HG02588 (cell line): ENCODE results near the gene CNGA2.

Experiments used
- ATAC-seq: cut with Tn5 transposase; IDR thresholded peaks from one replicate; pipeline ENCODE4 v1.9.1; 2021; ENCODE audit warnings: mild to moderate bottlenecking, moderate library complexity; ENCODE audit not compliant: unreplicated experiment

Gene CNGA2

GRCh38 chrX:151711154-151711553 lies 23.4 kb upstream of the CNGA2 start:
- ATAC-seq = no peak

GRCh38 chrX:151711787-151712186 lies 22.8 kb upstream of the CNGA2 start:
- ATAC-seq = no peak

GRCh38 chrX:151712253-151712652 lies 22.3 kb upstream of the CNGA2 start:
- no peak for ATAC-seq

- no peak for ATAC-seq
Measured at GRCh38 chrX:151713849-151714248, 20.7 kb upstream of the CNGA2 start.

GRCh38 chrX:151714362-151714761 lies 20.2 kb upstream of the CNGA2 start:
- no peak for ATAC-seq

GRCh38 chrX:151715752-151716151 lies 18.8 kb upstream of the CNGA2 start, which contains the start of gene FATE1:
FATE1 (plus strand) TSS chrX:151716035; CDS start chrX:151716120, 85 bp downstream.
- ATAC-seq = no peak

GRCh38 chrX:151722241-151722846 lies 12.2 kb upstream of the CNGA2 start:
- ATAC-seq = no peak

GRCh38 chrX:151723156-151723760 lies 11.3 kb upstream of the CNGA2 start:
- ATAC-seq = no peak

GRCh38 chrX:151724563-151725337 lies 9.8 kb upstream of the CNGA2 start:
- ATAC-seq = no peak

GRCh38 chrX:151725338-151725614 lies 9.3 kb upstream of the CNGA2 start:
- no peak for ATAC-seq

GRCh38 chrX:151726751-151727150 lies 7.8 kb upstream of the CNGA2 start:
- no peak for ATAC-seq

GRCh38 chrX:151727346-151727745 lies 7.2 kb upstream of the CNGA2 start:
- ATAC-seq = no peak

GRCh38 chrX:151729056-151729725 lies 5.4 kb upstream of the CNGA2 start:
- no peak for ATAC-seq

- ATAC-seq = no peak
Measured at GRCh38 chrX:151735219-151735618, 673 bp downstream of the CNGA2 start.

- ATAC-seq = no peak
Measured at GRCh38 chrX:151736685-151737084, 2.1 kb downstream of the CNGA2 start.

- no peak for ATAC-seq
Measured at GRCh38 chrX:151737494-151737893, 2.9 kb downstream of the CNGA2 start.

- ATAC-seq = no peak
Measured at GRCh38 chrX:151738751-151739150, 4.2 kb downstream of the CNGA2 start.

- no peak for ATAC-seq
Measured at GRCh38 chrX:151741606-151742005, 7.1 kb downstream of the CNGA2 start.

GRCh38 chrX:151742311-151742710 lies 7.8 kb downstream of the CNGA2 start:
- ATAC-seq = no peak

GRCh38 chrX:151743651-151744470 lies 9.3 kb downstream of the CNGA2 start:
- no peak for ATAC-seq

GRCh38 chrX:151745651-151746050 lies 11.1 kb downstream of the CNGA2 start:
- no peak for ATAC-seq
